Skeletal muscle satellite cell (primary cell): ENCODE measurements around the gene SHROOM4.

ENCODE experiments used
- H3K27me3 ChIP-seq: 2 replicates; pipeline ENCODE4 v1.7.0; 2013; ENCODE audit warnings: low read length; ENCODE audit not compliant: control insufficient read depth, insufficient read depth
- H3K36me3 ChIP-seq: 2 replicates; pipeline ENCODE4 v1.7.0; 2013; ENCODE audit warnings: mild to moderate bottlenecking, control low read depth, low read length; ENCODE audit not compliant: insufficient read depth
- H3K4me1 ChIP-seq: 2 replicates; pipeline ENCODE4 v1.7.0; 2013; ENCODE audit warnings: low read length; ENCODE audit not compliant: control insufficient read depth, insufficient read depth
- H3K4me2 ChIP-seq: 2 replicates; pipeline ENCODE4 v1.7.0; 2013; ENCODE audit warnings: mild to moderate bottlenecking, low read length
- H3K4me3 ChIP-seq: 2 replicates; pipeline ENCODE4 v1.7.0; 2013; ENCODE audit warnings: low read length
- H3K9ac ChIP-seq: 2 replicates; pipeline ENCODE4 v1.7.0; 2013; ENCODE audit warnings: mild to moderate bottlenecking, low read depth, low read length, moderate library complexity
- H3K9me3 ChIP-seq: replicated peaks from 2 replicates; pipeline ENCODE4 v1.7.0; 2013; ENCODE audit warnings: mild to moderate bottlenecking, control low read depth, low read length

The SHROOM4 gene

DNA sequence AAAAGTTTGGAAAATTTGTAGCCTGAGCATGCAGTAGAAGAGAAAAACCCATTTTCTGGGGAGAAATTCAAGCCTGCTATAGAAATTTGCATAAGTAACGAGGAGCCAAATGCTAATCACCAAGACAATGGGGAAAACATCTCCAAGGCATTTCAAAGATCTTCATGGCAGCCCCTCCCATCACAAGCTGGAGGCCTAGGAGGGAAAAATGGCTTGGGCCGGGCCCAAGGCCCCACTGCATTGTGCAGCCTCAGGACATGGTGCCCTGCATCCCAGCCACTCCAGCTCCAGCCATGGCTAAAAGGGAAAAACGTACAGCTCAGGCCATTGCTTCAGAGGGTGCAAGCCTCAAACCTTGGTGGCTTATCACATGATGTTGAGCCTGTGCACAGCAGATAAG is 87.7 kb downstream of the SHROOM4 start:
- Histone ChIP-seq H3K36me3 (no peaks in the 10 kb centered on the region), H3K4me3 (no peak overlapping the region), H3K27me3 (no peaks in the 10 kb centered on the region), H3K9ac (no peak overlapping the region), H3K4me2 (no peak overlapping the region), H3K9me3 (no peaks in the 10 kb centered on the region), H3K4me1 (peaks cover 7% of the 10 kb centered on the region)

- Histone ChIP-seq H3K9me3 (no peaks in the 10 kb centered on the region), H3K4me1 (peaks cover 7% of the 10 kb centered on the region), H3K4me2 (no peak overlapping the region), H3K36me3 (no peaks in the 10 kb centered on the region), H3K27me3 (no peaks in the 10 kb centered on the region), H3K9ac (no peak overlapping the region), H3K4me3 (no peak overlapping the region)
These were observed 88.7 kb downstream of the SHROOM4 start for GRCh38 chrX:50725310-50725709.

GRCh38 chrX:50723006-50723405 is 91.0 kb downstream of the SHROOM4 start:
- no peak overlapping the region for H3K4me2 ChIP-seq
- no peak overlapping the region for H3K4me3 ChIP-seq
- no peaks in the 10 kb centered on the region for H3K9me3 ChIP-seq
- H3K4me1 ChIP-seq, result peaks cover 7% of the 10 kb centered on the region
- H3K36me3 ChIP-seq, result no peaks in the 10 kb centered on the region
- H3K27me3 ChIP-seq, result no peaks in the 10 kb centered on the region
- H3K9ac ChIP-seq, result no peak overlapping the region

- Histone ChIP-seq H3K9me3 (no peaks in the 10 kb centered on the region), H3K4me2 (no peak overlapping the region), H3K4me3 (no peak overlapping the region), H3K36me3 (no peaks in the 10 kb centered on the region), H3K27me3 (no peaks in the 10 kb centered on the region), H3K4me1 (peaks cover 7% of the 10 kb centered on the region), H3K9ac (no peak overlapping the region)
These were observed 92.1 kb downstream of the SHROOM4 start for GRCh38 chrX:50721764-50722521.

- no peak overlapping the region for H3K9ac ChIP-seq
- H3K4me1 ChIP-seq, result peaks cover 7% of the 10 kb centered on the region
- no peak overlapping the region for H3K4me2 ChIP-seq
- no peaks in the 10 kb centered on the region for H3K9me3 ChIP-seq
- H3K4me3 ChIP-seq, result no peak overlapping the region
- H3K36me3 ChIP-seq, result no peaks in the 10 kb centered on the region
- no peaks in the 10 kb centered on the region for H3K27me3 ChIP-seq
These were observed 94.4 kb downstream of the SHROOM4 start for GRCh38 chrX:50719614-50720013.

DNA sequence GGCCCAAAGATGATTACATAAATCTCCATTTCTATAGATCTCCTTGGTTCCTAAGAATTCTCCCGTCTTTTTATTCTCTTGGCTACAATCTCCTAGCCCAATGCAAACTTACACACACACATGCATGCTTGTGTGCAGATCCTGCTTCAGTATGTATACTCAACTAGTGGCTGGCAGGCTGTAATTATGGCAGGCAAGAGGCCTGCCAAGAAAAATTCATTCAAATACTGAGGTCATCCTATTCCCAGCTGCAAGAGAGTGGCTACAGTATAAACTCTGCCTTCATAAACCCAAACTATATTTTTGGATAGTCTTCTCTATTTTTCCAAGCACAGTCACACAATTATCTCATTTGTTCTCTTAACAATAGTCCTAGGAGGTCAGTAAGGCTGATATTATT is 95.2 kb downstream of the SHROOM4 start:
- H3K4me1 ChIP-seq, result peaks cover 7% of the 10 kb centered on the region
- H3K4me2 ChIP-seq, result no peak overlapping the region
- no peaks in the 10 kb centered on the region for H3K9me3 ChIP-seq
- no peaks in the 10 kb centered on the region for H3K36me3 ChIP-seq
- H3K27me3 ChIP-seq, result no peaks in the 10 kb centered on the region
- no peak overlapping the region for H3K4me3 ChIP-seq
- no peak overlapping the region for H3K9ac ChIP-seq

- H3K9me3 ChIP-seq, result no peaks in the 10 kb centered on the region
- no peak overlapping the region for H3K4me2 ChIP-seq
- H3K36me3 ChIP-seq, result no peaks in the 10 kb centered on the region
- no peaks in the 10 kb centered on the region for H3K4me1 ChIP-seq
- H3K9ac ChIP-seq, result no peak overlapping the region
- H3K27me3 ChIP-seq, result no peaks in the 10 kb centered on the region
- no peak overlapping the region for H3K4me3 ChIP-seq
These were observed 97.3 kb downstream of the SHROOM4 start for GRCh38 chrX:50716706-50717105.

DNA sequence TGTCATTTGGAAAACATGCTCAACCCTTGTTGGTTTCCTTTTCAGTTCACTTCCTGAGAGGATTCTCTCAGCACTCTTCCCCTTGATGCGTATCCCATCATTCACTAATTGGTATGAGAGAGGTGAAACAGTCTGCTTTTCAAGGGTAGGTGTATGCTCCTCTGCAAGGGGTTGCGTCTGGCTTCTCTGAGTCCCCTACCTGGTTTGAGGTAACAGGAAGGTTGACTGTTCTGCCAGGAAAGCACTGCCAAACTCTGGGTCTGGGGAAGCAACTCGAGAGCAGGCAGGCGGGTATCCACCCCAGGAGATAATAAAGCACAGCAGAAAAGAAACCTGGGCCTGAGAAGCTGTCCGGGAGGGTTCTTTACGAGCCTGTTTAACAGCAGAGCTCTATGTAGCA is 101.2 kb downstream of the SHROOM4 start:
- Histone ChIP-seq H3K4me3 (no peak overlapping the region), H3K4me2 (no peak overlapping the region), H3K9ac (no peak overlapping the region), H3K27me3 (no peaks in the 10 kb centered on the region), H3K4me1 (no peaks in the 10 kb centered on the region), H3K9me3 (no peaks in the 10 kb centered on the region), H3K36me3 (no peaks in the 10 kb centered on the region)

DNA sequence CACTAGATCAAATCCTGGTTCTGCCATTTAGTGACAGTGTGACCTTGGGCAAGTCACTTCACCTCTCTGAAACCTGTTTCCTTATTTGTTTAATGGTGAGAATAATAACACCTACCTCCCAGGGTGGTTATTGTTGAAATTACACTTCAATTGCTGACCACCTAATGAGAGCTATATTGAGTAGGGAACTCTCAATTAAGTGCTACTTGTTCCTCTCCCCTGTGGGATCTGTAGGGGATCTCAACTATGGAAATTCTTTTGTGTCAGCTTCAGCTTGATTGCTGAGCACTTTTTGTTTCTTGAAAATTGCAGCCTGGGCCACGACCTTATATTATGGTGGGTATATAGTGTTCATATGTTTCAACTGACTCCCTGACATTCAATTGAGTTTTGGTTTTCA is 102.1 kb downstream of the SHROOM4 start:
- Histone ChIP-seq H3K36me3 (no peaks in the 10 kb centered on the region), H3K9ac (no peak overlapping the region), H3K4me1 (no peaks in the 10 kb centered on the region), H3K4me2 (no peak overlapping the region), H3K27me3 (no peaks in the 10 kb centered on the region), H3K9me3 (no peaks in the 10 kb centered on the region), H3K4me3 (no peak overlapping the region)

GRCh38 chrX:50707955-50708699 is 105.9 kb downstream of the SHROOM4 start:
- Histone ChIP-seq H3K27me3 (no peaks in the 10 kb centered on the region), H3K4me1 (no peaks in the 10 kb centered on the region), H3K4me2 (no peak overlapping the region), H3K9me3 (no peaks in the 10 kb centered on the region), H3K4me3 (no peak overlapping the region), H3K36me3 (no peaks in the 10 kb centered on the region), H3K9ac (no peak overlapping the region)

GRCh38 chrX:50707405-50707804 is 106.6 kb downstream of the SHROOM4 start:
- Histone ChIP-seq H3K36me3 (no peaks in the 10 kb centered on the region), H3K9ac (no peak overlapping the region), H3K4me2 (no peak overlapping the region), H3K9me3 (no peaks in the 10 kb centered on the region), H3K4me1 (no peaks in the 10 kb centered on the region), H3K27me3 (no peaks in the 10 kb centered on the region), H3K4me3 (no peak overlapping the region)

GRCh38 chrX:50705042-50705441 is 109.0 kb downstream of the SHROOM4 start:
- H3K36me3 ChIP-seq, result no peaks in the 10 kb centered on the region
- no peaks in the 10 kb centered on the region for H3K27me3 ChIP-seq
- no peak overlapping the region for H3K4me3 ChIP-seq
- no peaks in the 10 kb centered on the region for H3K4me1 ChIP-seq
- H3K4me2 ChIP-seq, result no peak overlapping the region
- H3K9ac ChIP-seq, result no peak overlapping the region
- no peaks in the 10 kb centered on the region for H3K9me3 ChIP-seq
